SK-N-SH treated with all-trans-retinoic acid at 6 μM for 48 hours (cell line): ENCODE results near the gene EID3.

Experiments used
- ATAC-seq: fragments of 200-7000 bp; cut with Tn5 transposase; 3 replicates; pipeline ENCODE4 v1.9.1; 2020; ENCODE audit warnings: mild to moderate bottlenecking, moderate library complexity
- ARNTL ChIP-seq: fragments of 450-650 bp; formaldehyde crosslinking; IDR thresholded peaks from 2 replicates; pipeline ENCODE4 v1.5.0; 2020; ENCODE audit warnings: low read depth, mild to moderate bottlenecking, moderate library complexity, borderline replicate concordance
- BACH2 ChIP-seq: fragments of 250-450 bp; sonication (Bioruptor Pico); IDR thresholded peaks from 2 replicates; pipeline ENCODE4 v1.9.0; 2021; ENCODE audit warnings: mild to moderate bottlenecking, borderline replicate concordance
- CSDC2 ChIP-seq: fragments of 250-450 bp; sonication (Bioruptor Pico); IDR thresholded peaks from 2 replicates; pipeline ENCODE4 v1.5.0; 2020; ENCODE audit warnings: mild to moderate bottlenecking, moderate library complexity
- ESRRG ChIP-seq: fragments of 250-450 bp; sonication (Bioruptor Pico); IDR thresholded peaks from 2 replicates; pipeline ENCODE4 v1.6.1; 2021; ENCODE audit warnings: mild to moderate bottlenecking
- GLIS3 ChIP-seq: fragments of 250-450 bp; sonication (Bioruptor Pico); IDR thresholded peaks from 2 replicates; pipeline ENCODE4 v1.5.0; 2020; ENCODE audit warnings: mild to moderate bottlenecking, moderate library complexity
- ISL1 ChIP-seq: fragments of 250-450 bp; sonication (Bioruptor Pico); IDR thresholded peaks from 2 replicates; pipeline ENCODE4 v2.1.2; 2022; ENCODE audit warnings: mild to moderate bottlenecking, moderate library complexity
- OSR1 ChIP-seq: fragments of 250-450 bp; sonication (Bioruptor Pico); IDR thresholded peaks from 2 replicates; pipeline ENCODE4 v1.8.0; 2022; ENCODE audit warnings: moderate library complexity, mild to moderate bottlenecking, inconsistent platforms
- PPARA ChIP-seq: fragments of 250-450 bp; sonication (Bioruptor Pico); IDR thresholded peaks from 2 replicates; pipeline ENCODE4 v1.5.0; 2020; ENCODE audit warnings: mild to moderate bottlenecking, borderline replicate concordance
- SNAI2 ChIP-seq: fragments of 250-450 bp; sonication (Bioruptor Pico); IDR thresholded peaks from 2 replicates; pipeline ENCODE4 v1.5.0; 2020; ENCODE audit warnings: mild to moderate bottlenecking, moderate library complexity
- TCF4 ChIP-seq: fragments of 250-450 bp; sonication (Bioruptor Pico); IDR thresholded peaks from 2 replicates; pipeline ENCODE4 v1.8.0; 2021; ENCODE audit warnings: mild to moderate bottlenecking, moderate library complexity, borderline replicate concordance
- TOX ChIP-seq: fragments of 250-450 bp; sonication (Bioruptor Pico); IDR thresholded peaks from 2 replicates; pipeline ENCODE4 v1.8.0; 2021; ENCODE audit warnings: mild to moderate bottlenecking, moderate library complexity, borderline replicate concordance
- TSHZ2 ChIP-seq: fragments of 250-450 bp; sonication (Bioruptor Pico); IDR thresholded peaks from 2 replicates; pipeline ENCODE4 v1.5.0; 2020; ENCODE audit warnings: mild to moderate bottlenecking, moderate library complexity
- ZC3H10 ChIP-seq: fragments of 250-450 bp; sonication (Bioruptor Pico); IDR thresholded peaks from 2 replicates; pipeline ENCODE4 v1.5.1; 2021; ENCODE audit warnings: mild to moderate bottlenecking, moderate library complexity
- ZFP3 ChIP-seq: fragments of 250-450 bp; sonication (Bioruptor Pico); IDR thresholded peaks from 2 replicates; pipeline ENCODE4 v1.5.0; 2020; ENCODE audit warnings: mild to moderate bottlenecking, moderate library complexity
- ZFP30 ChIP-seq: fragments of 450-650 bp; formaldehyde crosslinking; IDR thresholded peaks from 2 replicates; pipeline ENCODE4 v1.5.0; 2022; ENCODE audit warnings: mild to moderate bottlenecking, moderate library complexity
- ZNF565 ChIP-seq: fragments of 450-650 bp; formaldehyde crosslinking; conservative IDR thresholded peaks from 2 replicates; pipeline ENCODE4 v1.5.0; 2020; ENCODE audit warnings: low read depth, mild to moderate bottlenecking, moderate library complexity
- ZNF70 ChIP-seq: fragments of 450-650 bp; formaldehyde crosslinking; IDR thresholded peaks from 2 replicates; pipeline ENCODE4 v1.5.0; 2020; ENCODE audit warnings: mild to moderate bottlenecking, moderate library complexity
- ZNF8 ChIP-seq: fragments of 450-650 bp; formaldehyde crosslinking; IDR thresholded peaks from 2 replicates; pipeline ENCODE4 v1.5.0; 2020; ENCODE audit warnings: mild to moderate bottlenecking, moderate library complexity
- TF ChIP-seq, protein P1 (sequence below): fragments of 250-450 bp; sonication (Bioruptor Pico); IDR thresholded peaks from 2 replicates; pipeline ENCODE4 v1.8.0; 2021; ENCODE audit warnings: low read depth, mild to moderate bottlenecking, moderate library complexity, borderline replicate concordance
- TF ChIP-seq, protein P2 (sequence below): fragments of 250-450 bp; sonication (Bioruptor Pico); IDR thresholded peaks from 2 replicates; pipeline ENCODE4 v1.5.1; 2020; ENCODE audit warnings: low read depth, mild to moderate bottlenecking, moderate library complexity
- TF ChIP-seq, protein P3 (sequence below): fragments of 250-450 bp; sonication (Bioruptor Pico); IDR thresholded peaks from 2 replicates; pipeline ENCODE4 v1.5.1; 2021; ENCODE audit warnings: mild to moderate bottlenecking, moderate library complexity
- TF ChIP-seq, protein P4 (sequence below): fragments of 250-450 bp; sonication (Bioruptor Pico); IDR thresholded peaks from 2 replicates; pipeline ENCODE4 v1.8.0; 2020; ENCODE audit warnings: mild to moderate bottlenecking, moderate library complexity, borderline replicate concordance

EID3 gene

DNA sequence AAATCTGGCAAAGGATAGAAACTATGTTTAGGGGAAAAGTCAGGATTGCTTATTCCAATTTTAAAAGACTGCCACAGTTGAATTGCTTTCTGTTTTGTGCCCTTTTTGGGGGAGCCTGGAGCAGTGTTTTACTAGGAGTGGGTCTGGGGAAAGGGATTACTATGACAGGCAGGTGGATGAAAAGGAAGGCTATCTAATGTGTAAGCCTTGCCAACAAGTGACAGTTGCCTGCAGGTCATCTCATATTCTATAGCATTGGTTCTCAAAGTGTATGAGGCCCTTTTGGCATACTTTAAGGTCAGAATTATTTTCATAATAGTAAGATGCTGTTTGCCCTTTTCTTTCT lies 4.1 kb downstream of the EID3 start:
- ATAC-seq, result no peak
- TF ChIP-seq ZNF565 (CRISPR knock-in tag) (no peak), BACH2 (CRISPR knock-in tag) (no peak), ZC3H10 (CRISPR knock-in tag) (no peak), GLIS3 (CRISPR knock-in tag) (no peak), ZFP30 (CRISPR knock-in tag) (no peak), CSDC2 (CRISPR knock-in tag) (no peak), SNAI2 (CRISPR knock-in tag) (no peak), ZNF70 (no peak), ZFP3 (no peak), OSR1 (CRISPR knock-in tag) (no peak), TOX (CRISPR knock-in tag) (no peak), PPARA (CRISPR knock-in tag) (no peak), ESRRG (CRISPR knock-in tag) (no peak), ISL1 (CRISPR knock-in tag) (no peak), ZNF8 (CRISPR knock-in tag) (no peak)
- TF ChIP-seq, protein P1, sequence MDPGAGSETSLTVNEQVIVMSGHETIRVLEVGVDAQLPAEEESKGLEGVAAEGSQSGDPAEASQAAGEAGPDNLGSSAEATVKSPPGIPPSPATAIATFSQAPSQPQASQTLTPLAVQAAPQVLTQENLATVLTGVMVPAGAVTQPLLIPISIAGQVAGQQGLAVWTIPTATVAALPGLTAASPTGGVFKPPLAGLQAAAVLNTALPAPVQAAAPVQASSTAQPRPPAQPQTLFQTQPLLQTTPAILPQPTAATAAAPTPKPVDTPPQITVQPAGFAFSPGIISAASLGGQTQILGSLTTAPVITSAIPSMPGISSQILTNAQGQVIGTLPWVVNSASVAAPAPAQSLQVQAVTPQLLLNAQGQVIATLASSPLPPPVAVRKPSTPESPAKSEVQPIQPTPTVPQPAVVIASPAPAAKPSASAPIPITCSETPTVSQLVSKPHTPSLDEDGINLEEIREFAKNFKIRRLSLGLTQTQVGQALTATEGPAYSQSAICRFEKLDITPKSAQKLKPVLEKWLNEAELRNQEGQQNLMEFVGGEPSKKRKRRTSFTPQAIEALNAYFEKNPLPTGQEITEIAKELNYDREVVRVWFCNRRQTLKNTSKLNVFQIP (CRISPR knock-in tag), result no peak
- TF ChIP-seq, protein P2, sequence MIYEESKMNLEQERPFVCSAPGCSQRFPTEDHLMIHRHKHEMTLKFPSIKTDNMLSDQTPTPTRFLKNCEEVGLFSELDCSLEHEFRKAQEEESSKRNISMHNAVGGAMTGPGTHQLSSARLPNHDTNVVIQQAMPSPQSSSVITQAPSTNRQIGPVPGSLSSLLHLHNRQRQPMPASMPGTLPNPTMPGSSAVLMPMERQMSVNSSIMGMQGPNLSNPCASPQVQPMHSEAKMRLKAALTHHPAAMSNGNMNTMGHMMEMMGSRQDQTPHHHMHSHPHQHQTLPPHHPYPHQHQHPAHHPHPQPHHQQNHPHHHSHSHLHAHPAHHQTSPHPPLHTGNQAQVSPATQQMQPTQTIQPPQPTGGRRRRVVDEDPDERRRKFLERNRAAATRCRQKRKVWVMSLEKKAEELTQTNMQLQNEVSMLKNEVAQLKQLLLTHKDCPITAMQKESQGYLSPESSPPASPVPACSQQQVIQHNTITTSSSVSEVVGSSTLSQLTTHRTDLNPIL (CRISPR knock-in tag), result no peak
- TF ChIP-seq, protein P3, sequence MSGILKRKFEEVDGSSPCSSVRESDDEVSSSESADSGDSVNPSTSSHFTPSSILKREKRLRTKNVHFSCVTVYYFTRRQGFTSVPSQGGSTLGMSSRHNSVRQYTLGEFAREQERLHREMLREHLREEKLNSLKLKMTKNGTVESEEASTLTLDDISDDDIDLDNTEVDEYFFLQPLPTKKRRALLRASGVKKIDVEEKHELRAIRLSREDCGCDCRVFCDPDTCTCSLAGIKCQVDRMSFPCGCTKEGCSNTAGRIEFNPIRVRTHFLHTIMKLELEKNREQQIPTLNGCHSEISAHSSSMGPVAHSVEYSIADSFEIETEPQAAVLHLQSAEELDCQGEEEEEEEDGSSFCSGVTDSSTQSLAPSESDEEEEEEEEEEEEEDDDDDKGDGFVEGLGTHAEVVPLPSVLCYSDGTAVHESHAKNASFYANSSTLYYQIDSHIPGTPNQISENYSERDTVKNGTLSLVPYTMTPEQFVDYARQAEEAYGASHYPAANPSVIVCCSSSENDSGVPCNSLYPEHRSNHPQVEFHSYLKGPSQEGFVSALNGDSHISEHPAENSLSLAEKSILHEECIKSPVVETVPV (CRISPR knock-in tag), result no peak

DNA sequence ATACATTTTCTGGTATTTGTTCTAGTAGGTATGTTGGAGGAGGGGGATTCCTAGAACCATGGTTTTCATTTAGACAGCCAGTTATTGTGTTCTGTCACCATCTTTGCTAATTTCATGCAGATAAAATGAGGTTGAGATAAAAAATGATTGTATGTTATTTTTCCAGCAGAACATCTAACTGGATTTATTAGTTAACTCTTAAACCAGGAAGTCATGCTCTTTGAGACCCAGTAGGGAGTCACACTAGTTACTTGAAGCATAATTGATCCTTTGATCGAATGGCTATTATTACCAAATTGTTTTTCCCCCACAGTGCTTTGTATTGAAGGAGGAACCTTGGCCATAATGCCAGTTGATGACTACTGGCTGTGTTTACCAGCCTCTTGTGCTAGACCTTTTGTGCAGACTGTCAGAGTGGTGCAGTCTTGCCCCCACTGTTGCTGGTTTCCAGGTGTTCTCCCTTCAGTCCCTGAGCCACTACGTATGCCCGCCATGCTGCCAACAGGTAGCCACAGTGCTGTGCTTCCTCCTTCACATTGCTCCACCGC lies 6.0 kb downstream of the EID3 start:
- no peak for TF ChIP-seq ARNTL
- TF ChIP-seq ZC3H10 (CRISPR knock-in tag), result no peak
- no peak for TF ChIP-seq TCF4 (CRISPR knock-in tag)
- no peak for TF ChIP-seq ESRRG (CRISPR knock-in tag)
- no peak for TF ChIP-seq PPARA (CRISPR knock-in tag)
- no peak for TF ChIP-seq ZFP3
- TF ChIP-seq TSHZ2, result no peak
- no peak for TF ChIP-seq GLIS3 (CRISPR knock-in tag)
- no peak for TF ChIP-seq SNAI2 (CRISPR knock-in tag)
- TF ChIP-seq, protein P2 (CRISPR knock-in tag), result no peak
- no peak for TF ChIP-seq ZNF565 (CRISPR knock-in tag)
- no peak for TF ChIP-seq ZFP30 (CRISPR knock-in tag)
- TF ChIP-seq, protein P4, sequence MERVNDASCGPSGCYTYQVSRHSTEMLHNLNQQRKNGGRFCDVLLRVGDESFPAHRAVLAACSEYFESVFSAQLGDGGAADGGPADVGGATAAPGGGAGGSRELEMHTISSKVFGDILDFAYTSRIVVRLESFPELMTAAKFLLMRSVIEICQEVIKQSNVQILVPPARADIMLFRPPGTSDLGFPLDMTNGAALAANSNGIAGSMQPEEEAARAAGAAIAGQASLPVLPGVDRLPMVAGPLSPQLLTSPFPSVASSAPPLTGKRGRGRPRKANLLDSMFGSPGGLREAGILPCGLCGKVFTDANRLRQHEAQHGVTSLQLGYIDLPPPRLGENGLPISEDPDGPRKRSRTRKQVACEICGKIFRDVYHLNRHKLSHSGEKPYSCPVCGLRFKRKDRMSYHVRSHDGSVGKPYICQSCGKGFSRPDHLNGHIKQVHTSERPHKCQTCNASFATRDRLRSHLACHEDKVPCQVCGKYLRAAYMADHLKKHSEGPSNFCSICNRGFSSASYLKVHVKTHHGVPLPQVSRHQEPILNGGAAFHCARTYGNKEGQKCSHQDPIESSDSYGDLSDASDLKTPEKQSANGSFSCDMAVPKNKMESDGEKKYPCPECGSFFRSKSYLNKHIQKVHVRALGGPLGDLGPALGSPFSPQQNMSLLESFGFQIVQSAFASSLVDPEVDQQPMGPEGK, result no peak
- ATAC-seq, result no peak
